Bronchial epithelial cell (primary cell): ENCODE data around the gene PRRC2B. TPM values are rescaled to one million over a fixed set of nuclear protein-coding genes. Genes with fewer than 3 reads are reported as not detected.

ENCODE experiments used
- DNase-seq: peaks from one replicate; pipeline ENCODE4 v3.0.0-alpha.2; 2010; ENCODE audit warnings: low read depth
- FAIRE-seq: peaks from 2 replicates; lab custom pipeline; 2011; peaks lifted over from hg19 to GRCh38; lab: Jason Lieb, UNC
- H3K27me3 ChIP-seq: 2 replicates; pipeline ENCODE4 v1.5.1; 2011; ENCODE audit warnings: low read length; ENCODE audit not compliant: control insufficient read depth, insufficient read depth
- H3K36me3 ChIP-seq: 2 replicates; pipeline ENCODE4 v1.5.1; 2011; ENCODE audit warnings: low read length; ENCODE audit not compliant: control insufficient read depth, insufficient read depth
- H3K4me3 ChIP-seq: 2 replicates; pipeline ENCODE4 v1.5.1; 2011; ENCODE audit warnings: mild to moderate bottlenecking, low read depth, low read length, control low read depth
- total RNA-seq: library from RNA; depleted of rRNA; stranded (reverse); fragments of >200 nt; gene quantifications from 2 replicates; pipeline ENCODE4 v1.2.1, GENCODE V29; 2014
- TF ChIP-seq, protein P1 (sequence below): IDR thresholded peaks from 2 replicates; pipeline ENCODE4 v1.5.1; 2011; ENCODE audit warnings: mild to moderate bottlenecking, moderate library complexity, low read length, control low read depth, inconsistent platforms; ENCODE audit not compliant: insufficient read depth, severe bottlenecking

The PRRC2B gene
- total RNA-seq, 1 donor from 2014 or later = 20.0 TPM

DNA sequence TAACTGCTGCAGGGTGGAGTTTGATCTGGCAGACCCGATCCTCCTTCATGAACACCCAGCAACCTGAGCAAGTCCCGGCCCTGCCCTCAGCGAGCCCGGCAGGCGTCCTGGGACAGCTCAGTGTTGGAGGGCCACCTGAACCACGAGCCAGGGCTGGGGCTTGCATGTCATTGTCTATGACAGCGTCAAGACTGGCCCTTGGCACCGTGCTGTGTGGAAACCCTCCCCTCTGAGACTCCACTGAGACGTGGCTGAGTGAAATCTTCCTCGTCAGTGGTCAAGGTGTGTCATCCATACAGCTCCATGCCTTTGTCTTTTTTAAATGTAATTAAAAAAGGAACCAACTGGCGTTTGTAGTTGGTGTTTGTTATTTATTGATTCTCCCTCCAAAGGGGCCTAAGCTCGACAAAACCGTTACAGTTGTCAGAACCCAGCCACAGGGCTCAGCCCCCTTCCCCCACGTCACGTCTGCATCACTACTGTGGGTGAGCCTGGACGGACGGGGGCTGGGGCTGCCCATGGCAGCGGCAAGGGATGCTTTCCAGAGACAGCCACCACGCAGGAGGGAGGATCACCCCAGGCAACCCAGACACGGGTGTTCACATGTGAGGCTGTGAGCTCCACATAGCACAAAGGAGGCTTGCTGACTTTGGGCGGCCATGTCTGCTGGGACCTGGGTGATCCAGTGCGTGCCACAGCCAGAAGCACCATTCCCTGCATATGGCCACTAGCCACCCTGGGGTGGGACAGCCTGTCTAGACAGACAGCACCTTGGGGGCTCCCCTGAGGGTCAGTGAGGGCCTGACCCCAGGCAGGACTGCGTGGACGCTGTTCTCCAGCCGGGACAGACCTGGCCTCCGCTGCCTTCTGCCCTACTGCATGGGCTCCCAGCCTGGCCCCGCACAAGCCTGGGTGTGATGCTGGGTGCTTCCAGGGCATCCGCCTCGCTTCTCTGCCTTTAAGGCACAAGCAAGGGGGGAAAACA lies 129.9 kb downstream of the PRRC2B start:
- H3K4me3 ChIP-seq = no peak overlapping the region
- no peaks in the 10 kb centered on the region for H3K27me3 ChIP-seq
- FAIRE-seq (no peak), DNase-seq (no peak)
- peaks cover 33% of the 10 kb centered on the region for H3K36me3 ChIP-seq
- TF ChIP-seq, protein P1, sequence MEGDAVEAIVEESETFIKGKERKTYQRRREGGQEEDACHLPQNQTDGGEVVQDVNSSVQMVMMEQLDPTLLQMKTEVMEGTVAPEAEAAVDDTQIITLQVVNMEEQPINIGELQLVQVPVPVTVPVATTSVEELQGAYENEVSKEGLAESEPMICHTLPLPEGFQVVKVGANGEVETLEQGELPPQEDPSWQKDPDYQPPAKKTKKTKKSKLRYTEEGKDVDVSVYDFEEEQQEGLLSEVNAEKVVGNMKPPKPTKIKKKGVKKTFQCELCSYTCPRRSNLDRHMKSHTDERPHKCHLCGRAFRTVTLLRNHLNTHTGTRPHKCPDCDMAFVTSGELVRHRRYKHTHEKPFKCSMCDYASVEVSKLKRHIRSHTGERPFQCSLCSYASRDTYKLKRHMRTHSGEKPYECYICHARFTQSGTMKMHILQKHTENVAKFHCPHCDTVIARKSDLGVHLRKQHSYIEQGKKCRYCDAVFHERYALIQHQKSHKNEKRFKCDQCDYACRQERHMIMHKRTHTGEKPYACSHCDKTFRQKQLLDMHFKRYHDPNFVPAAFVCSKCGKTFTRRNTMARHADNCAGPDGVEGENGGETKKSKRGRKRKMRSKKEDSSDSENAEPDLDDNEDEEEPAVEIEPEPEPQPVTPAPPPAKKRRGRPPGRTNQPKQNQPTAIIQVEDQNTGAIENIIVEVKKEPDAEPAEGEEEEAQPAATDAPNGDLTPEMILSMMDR = no peak

DNA sequence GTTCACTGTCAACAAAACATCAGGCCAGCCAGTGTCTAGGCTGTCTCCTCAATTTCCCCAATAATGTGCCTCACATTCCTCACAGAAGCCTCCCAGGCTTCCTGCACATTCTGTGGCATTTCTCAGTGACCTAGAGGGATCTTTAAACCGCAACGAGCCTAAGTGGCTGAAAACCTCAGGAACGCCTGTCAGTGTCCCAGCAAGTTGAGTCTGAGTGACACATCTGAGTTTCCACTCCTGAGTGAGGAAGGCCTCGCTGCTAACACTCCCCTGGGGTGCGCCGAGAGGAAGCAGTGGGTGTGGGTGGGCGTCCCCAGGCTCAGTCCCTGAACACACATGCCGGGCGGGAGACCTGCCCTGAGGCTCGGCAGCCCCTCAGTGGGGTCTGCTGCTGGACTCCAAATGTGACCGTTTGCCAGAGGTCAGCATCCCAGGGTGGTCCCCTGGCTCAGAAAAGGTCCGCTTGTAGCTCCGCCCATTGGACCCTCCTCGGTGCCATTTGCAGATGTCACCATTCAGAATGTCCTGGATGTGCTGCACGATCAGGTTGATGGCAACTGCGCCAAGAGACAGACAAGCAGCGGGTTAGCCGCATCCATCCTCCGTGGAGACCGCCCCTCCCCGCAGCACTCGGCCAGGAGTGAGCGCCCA lies 130.9 kb downstream of the PRRC2B start:
- peaks cover 32% of the 10 kb centered on the region for H3K36me3 ChIP-seq
- no peak for DNase-seq
- H3K27me3 ChIP-seq = no peaks in the 10 kb centered on the region
- no peak overlapping the region for H3K4me3 ChIP-seq
- TF ChIP-seq, protein P1 = no peak
- FAIRE-seq = peak; percentile 85

DNA sequence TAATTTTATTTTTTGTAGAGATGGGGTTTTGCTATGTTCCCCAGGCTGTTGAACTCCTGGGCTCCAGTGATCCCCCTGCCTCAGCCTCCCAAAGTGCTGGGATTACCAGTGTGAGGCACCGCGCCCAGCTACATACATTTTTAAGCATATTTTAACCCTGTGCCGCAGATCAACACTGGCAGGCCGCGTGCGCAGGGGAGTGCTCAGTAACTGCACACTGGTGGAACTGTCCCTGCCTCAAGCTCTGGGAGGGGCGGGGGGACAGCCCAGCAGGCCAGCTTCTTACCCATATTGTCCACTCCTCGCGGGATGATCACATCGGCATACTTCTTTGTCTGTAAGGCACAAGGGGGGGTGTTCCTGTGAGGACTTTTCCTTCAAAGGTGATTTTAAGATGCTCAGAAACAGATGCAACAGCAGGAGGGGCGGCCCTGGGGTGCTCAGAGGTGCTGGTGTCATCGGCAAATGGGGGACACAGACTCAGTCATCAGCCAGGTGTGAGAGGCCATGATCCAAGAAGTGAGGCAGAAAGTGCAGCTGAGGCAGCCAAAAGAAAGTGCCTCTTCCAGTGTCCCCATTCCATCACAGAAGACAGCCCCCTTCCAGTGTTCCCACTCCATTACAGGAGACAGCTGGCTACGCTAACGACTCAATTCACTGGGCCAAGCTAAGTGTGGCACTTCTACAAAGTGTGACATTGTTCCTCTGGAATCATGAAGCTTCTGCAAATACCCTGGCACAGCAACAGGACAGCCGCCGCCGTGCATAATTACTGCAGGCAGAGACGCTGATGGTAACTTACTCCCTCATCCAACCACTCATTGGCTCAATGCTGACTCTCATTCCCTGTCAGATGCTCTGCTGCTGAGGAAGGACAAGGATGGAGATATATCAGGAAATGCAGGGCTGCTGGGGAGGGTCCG lies 132.0 kb downstream of the PRRC2B start:
- TF ChIP-seq, protein P1 = no peak
- peaks cover 26% of the 10 kb centered on the region for H3K36me3 ChIP-seq
- DNase-seq (no peak), FAIRE-seq (no peak)
- no peak overlapping the region for H3K4me3 ChIP-seq
- no peaks in the 10 kb centered on the region for H3K27me3 ChIP-seq

DNA sequence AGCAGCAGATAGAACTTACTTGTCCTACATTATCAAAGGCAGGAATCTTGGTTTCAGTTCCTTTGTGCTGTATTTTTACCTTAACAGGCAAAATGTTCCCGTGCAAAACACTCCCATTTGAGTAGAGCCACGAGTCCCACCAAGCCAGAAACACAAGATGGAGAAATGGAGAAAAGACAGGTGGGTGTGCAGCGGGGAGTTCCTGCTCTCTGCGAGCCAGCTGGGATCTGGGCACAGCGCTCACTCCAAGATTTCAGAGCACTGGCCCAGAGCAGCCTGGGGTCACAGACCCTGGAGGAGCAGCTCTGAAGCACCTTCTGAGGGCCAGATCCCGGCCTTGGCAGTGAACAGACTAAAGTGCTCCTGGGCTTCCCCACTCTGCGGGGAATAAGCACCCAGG lies 134.3 kb downstream of the PRRC2B start:
- DNase-seq = no peak
- Histone ChIP-seq H3K27me3 (no peaks in the 10 kb centered on the region), H3K4me3 (no peak overlapping the region), H3K36me3 (peaks cover 18% of the 10 kb centered on the region)
- FAIRE-seq = no peak
- TF ChIP-seq, protein P1 = no peak

- DNase-seq (no peak), FAIRE-seq (no peak)
- Histone ChIP-seq H3K4me3 (no peak overlapping the region), H3K36me3 (peaks cover 13% of the 10 kb centered on the region), H3K27me3 (no peaks in the 10 kb centered on the region)
- TF ChIP-seq, protein P1 = no peak
These were observed 135.1 kb downstream of the PRRC2B start for GRCh38 chr9:131528886-131529505.
